Measurements from ENCODE around the gene EOLA1.
"Not testable (repeated sequence)": the region's sequence is repeated elsewhere in the genome, so short reads cannot be mapped to it uniquely, and the experiment has no call there.

EOLA1 gene

DNA sequence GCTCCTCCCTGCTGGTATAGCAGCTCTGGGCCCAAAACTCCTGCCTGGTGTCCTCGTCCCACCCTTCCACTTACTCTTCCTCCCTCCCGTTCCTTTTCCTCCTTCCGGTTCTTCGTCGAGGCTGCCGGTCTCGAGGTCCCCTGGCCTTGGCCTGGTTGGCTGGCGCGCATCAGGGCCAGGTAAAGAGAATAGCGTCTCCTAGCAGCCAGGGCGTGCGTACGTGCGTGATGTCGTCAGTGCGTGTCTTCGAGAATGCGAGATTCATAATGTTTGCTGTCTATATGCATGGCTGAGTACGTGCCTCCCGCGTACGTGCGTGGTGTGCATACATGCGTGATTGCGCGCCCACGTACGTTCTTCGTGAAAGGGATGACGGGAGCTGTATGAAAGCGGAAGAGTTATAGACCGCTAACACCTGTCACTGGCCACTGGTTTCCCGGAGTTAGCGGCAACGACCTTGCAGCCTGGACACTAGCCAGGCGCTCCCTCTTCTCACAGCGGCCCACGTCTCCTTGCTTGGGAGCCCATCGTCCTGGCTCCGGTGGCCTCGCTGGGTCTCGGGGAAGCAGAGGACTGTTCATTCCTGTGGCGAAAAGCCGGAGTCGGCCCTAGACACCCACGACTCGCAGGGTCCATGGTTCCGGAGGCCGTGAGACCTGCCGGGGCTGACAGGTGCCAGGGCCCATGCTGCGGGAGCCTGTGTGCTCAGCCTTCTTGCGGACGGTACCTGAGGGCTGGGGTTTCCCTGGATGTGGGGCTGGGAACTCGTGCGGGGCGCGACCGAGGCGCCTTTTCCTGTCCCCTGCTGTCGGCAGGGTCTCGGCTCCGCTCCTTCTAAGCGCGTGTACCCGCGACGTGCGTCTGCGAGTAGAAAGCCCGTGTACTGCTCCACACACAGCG is at the start of gene EOLA1:
Gene EOLA1 (plus strand): TSS at position 392 of the 900 bp plus-strand sequence. CDS start 4,619 bp downstream, outside the sequence.
- DNase-seq (ENCODE audit: low spot score) = peak; percentile 96

GRCh38 chrX:149491812-149492211 is 49.0 kb upstream of the EOLA1 start:
- no peak for DNase-seq (ENCODE audit: low spot score)

- DNase-seq (ENCODE audit: low spot score) = peak; percentile 16
Observed at GRCh38 chrX:149493567-149494562, 46.9 kb upstream of the EOLA1 start.

GRCh38 chrX:149494844-149495565 is 45.8 kb upstream of the EOLA1 start:
- DNase-seq (ENCODE audit: low spot score) = no peak

GRCh38 chrX:149495573-149496071 is 45.2 kb upstream of the EOLA1 start:
- DNase-seq (ENCODE audit: low spot score) = no peak

DNA sequence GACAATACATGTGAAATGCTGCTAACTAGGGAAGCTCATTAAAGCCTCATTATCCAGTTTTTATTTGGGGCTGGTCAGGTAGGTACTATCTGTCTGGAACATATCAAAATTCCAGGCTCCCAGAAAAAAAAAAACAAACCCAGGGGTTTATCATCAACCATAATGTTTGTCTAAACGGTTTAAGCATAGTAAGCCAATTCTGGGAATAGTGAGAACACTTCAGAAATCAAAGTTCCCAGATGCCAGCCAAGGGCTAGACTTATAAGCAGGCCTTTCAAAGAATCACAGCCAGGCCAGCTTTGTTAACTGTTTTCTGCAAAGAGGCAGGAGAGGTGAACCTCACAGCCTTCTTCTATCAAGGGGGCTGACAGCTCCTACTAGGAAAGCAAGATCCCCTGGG is 43.8 kb upstream of the EOLA1 start:
- no peak for DNase-seq (ENCODE audit: low spot score)

DNA sequence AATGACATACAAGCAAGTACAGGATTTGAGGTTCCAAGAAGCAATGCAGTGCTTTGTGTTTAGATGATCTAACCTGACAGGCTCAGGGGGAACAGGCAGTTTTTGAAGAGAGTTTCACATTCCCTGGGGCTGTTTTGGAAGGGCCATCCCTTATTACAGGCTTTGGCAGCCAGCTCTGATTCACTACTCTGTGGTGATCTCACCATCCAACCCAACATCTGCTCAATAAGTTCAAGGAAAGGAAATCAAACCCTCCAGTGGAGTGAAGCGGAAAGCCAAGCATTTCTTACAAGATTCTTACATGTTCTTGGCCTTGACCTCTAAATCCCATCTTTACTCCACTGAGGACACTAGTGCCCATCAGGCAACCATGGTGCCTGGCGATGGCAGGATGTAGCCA is 43.2 kb upstream of the EOLA1 start:
- DNase-seq (ENCODE audit: low spot score) = no peak

GRCh38 chrX:149498767-149499166 is 42.0 kb upstream of the EOLA1 start:
- no peak for DNase-seq (ENCODE audit: low spot score)

DNA sequence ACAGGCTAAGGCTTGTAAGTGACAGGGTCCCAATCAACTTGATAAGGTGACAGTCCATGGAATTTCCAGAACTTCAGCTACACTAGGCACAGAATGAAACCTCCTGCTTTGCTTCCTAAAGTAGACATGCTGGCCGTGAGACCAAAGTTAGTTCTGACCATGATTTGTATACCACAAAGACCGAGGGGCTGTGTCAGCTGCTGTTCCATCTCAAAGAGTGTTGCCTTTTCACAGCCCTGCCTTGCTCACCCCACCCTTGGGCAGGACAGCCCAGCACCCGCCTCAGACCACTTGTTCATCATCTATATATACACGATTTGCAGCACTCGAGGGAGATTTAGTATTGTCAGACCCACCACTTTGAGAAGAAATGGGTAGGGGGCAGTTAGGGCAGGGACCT is 41.0 kb upstream of the EOLA1 start:
- no peak for DNase-seq (ENCODE audit: low spot score)

GRCh38 chrX:149502923-149503322 is 37.9 kb upstream of the EOLA1 start:
- DNase-seq (ENCODE audit: low spot score) = not testable (repeated sequence)

DNA sequence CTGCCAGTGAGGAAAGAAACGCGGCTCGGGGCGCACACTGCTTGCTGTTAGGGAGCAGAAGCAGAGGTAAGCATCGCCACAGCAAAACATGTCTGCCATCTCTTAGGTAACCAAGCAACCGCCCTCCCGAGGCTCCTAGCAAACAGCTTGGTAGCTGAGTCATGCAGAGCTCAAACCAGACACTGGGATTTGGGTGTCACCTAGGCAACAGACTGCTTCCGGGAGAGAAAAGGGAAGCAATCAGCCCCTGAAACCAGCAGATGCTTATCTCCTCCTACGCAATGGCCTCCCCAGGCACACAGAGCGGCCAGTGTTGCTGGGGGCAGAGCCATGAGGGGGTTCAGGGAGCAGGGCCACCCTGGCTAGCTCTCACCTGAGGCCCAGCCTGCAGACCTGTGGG is 37.4 kb upstream of the EOLA1 start:
- peak; percentile 62 for DNase-seq (ENCODE audit: low spot score)

GRCh38 chrX:149504226-149504914 is 36.4 kb upstream of the EOLA1 start:
- peak; percentile 83 for DNase-seq (ENCODE audit: low spot score)

DNA sequence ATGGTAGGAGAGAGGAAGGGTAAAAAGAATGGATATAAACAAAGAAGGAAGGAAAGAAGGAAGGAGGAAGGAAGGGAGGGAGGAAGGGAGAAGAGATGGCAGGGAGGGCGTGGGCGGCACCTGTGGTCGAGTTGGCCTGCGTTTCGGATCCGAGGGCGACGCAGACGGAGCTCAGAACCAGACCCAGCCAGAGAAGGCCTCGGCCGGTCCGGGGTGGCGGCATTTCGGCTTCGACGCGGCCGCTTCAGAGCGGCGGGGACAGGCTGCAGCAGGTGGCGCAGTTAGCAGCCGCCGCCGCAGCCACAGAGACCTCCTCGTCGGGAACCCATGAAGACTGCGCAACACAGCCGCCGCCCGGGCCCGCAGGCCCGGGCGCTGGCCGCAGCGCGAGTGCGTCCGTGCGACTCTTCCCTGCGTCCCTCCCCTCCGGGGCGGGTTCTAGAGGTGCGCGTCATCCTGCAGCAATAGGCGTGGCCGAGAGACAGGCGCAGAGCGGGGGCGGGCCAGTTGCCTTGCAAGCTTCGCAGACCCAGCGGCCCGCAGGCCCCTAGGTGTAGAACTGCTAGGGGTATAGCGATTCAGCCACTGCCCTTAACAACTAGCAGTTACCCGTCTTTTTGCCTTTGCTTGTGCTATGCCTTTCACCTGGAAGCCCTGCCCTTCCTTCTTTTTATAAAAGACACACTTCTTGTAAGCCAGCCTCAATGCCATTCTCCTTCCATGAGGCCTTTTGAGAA is 35.7 kb upstream of the EOLA1 start, which contains the start of gene IDS:
Gene IDS (minus strand): TSS at position 392 of the 737 bp plus-strand sequence. CDS start 169 bp downstream, at position 223.
- DNase-seq (ENCODE audit: low spot score) = peak; percentile 91

DNA sequence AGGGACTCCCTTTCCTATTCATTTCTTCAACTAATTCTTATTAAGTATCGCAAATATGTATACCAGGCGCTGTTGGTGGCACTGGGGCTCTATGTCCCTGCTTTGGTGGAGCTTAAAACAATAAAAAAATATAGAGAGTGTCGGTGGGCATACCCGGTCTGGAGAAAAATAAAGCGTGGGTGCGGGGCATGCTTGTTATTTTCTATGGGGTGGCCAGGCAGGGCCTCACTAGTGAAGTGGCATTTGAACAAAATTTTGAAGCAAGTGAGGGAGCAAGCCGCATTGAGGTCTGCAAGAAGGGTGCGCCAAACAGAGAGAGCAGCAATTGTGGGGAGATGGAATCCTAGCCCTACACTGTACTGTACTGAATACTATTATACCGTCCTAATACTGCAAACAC is 35.1 kb upstream of the EOLA1 start:
- no peak for DNase-seq (ENCODE audit: low spot score)

GRCh38 chrX:149506349-149506748 is 34.5 kb upstream of the EOLA1 start:
- no peak for DNase-seq (ENCODE audit: low spot score)

DNA sequence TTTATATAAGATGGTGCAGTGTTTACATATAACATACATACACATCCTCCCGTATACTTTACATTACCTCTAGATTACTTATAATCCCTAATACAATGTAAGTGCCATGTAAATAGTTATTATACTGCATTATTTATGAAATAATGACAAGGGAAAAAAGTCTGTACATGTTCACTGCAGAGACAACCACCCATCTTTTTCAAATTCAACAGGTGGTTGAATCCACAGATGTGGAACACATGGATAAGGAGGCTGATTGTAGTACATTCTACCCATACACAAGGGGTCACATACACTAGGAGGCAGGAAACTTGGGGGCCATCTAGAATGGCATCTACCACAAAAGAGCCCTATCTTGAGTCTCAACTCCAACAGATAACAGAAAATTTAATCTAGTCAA is 32.3 kb upstream of the EOLA1 start:
- no peak for DNase-seq (ENCODE audit: low spot score)

DNA sequence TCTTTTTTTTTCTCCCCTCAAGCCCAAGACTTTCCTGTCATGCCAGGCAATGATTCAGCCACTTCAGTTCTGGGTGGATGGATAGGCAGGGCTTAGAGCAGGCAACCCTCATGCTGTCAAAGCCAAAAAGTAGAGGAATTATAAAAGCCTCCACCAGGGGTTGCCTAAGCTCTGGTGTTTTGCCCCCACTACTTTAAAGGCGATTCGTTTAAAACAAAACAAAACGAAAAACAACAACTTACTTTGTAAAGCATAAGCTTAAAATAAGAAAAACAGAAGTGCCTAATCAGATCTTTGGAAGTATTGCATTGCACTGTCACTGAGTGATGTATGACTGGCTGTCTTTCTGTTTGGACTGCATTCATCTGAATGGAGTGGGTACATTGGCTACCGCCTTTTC is 30.4 kb upstream of the EOLA1 start:
- DNase-seq (ENCODE audit: low spot score) = peak; percentile 37

GRCh38 chrX:149511081-149511480 is 29.7 kb upstream of the EOLA1 start:
- no peak for DNase-seq (ENCODE audit: low spot score)

GRCh38 chrX:149512225-149512885 is 28.5 kb upstream of the EOLA1 start:
- peak; percentile 66 for DNase-seq (ENCODE audit: low spot score)
